COR-L47 (cell line): ENCODE measurements around the gene U2AF1.
"Not testable (repeated sequence)": the region's sequence is repeated elsewhere in the genome, so short reads cannot be mapped to it uniquely, and the experiment has no call there.

Experiments used
- DNase-seq: peaks from one replicate; lab custom pipeline; 2025; lab: John Stamatoyannopoulos, UW

The U2AF1 gene

DNA sequence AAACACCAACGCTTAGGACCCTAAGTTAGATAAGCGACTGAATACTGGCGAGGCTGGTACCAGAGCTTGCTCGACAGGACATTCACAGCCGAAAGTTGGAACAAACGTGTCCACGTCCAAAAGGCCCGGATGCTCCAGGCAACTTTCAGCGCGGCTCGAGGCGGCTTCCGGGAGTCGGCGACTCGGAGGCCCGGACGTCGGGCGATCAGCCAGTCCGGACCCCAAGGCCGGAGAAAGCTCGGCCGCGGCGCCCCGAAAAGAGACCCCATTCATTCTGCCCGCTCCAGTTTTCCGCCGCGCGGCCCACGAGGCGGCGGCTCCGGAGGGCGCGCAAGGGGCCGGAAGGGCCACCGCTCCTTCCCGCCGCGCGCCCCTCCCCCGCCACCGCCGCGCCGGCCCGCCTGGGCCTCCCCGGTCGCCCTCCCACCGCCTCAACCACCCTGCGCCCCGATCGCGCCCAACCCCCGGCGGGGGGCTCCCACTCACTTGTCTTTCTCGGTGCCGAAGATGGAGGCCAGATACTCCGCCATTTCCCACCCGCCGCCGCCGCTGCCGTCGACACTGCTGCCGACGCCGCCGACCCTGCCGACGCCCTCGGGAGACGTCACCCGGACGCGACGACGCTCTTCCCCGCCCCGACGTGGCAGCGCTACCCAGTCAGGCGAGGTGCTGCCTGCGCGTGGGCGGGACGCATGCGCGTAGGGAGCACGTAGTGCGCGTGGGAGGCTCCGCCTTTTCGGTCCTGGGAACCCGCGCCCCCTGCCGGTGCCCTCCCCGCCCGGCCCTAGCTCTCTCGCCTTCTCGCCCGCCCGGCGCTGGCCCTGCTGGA is at the start of gene U2AF1:
TSS of gene U2AF1 (minus strand) at position 606 of the 829 bp plus-strand sequence. CDS start at position 530, 76 bp downstream.
- not testable (repeated sequence) for DNase-seq

- DNase-seq: not testable (repeated sequence)
Measured at GRCh38 chr21:43153601-43154000, 46.2 kb upstream of the U2AF1 start.

DNA sequence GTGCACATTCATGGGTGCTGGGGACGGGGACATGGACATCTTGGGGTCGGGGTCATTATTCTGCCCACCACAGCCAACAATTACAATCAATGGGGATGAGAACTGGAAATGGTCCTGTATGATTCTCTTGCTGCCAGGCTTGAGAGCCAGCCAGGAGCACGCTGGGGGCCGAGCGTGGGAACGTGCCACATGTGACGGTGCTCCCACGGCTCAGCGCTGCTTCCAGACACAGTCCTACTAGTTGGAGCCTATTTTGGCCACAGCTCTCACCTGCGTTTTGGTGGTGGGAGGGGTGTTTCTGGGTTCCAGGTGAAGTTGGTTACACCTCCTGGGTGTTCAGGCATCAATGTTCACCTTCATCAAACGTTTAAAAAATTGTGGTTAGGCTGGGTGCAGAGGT is 42.0 kb upstream of the U2AF1 start:
- not testable (repeated sequence) for DNase-seq

DNA sequence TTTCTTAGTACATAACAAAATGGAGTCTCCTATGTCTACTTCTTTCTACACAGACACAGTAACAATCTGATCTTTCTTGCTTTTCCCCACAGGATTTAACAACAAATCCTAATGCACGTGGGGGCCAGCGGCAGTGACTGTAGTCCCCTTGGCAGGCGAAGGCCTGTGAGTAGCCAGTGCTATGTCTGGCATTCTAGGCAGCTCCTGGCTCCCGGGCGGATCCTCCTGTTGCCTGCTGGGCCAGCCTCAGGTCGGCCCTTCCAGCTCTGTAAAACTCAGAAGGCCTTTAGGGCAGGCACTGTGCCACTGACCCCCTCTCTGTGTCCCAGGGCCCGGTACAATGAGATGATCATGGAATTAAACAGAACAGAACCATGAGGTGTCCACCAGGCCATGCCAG is 40.6 kb upstream of the U2AF1 start:
- not testable (repeated sequence) for DNase-seq

DNA sequence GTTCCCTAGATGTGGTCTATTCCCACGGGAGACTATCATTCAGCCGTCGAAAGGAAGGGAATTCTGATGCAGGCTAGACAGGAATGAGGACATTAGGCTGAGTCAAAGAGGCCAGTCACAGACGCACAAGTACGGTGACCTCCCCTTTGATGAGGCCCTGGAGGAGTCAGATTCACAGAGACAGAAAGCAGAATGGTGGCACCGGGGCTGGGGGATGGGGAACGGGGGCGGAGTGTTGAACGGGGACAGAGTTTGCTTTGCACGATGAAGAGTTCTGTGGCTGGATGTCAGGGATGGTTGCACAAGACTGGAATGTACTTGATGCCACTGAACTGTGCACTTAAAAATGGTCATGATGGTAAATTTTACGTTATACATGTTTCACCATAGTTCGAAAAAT is 39.3 kb upstream of the U2AF1 start:
- DNase-seq: not testable (repeated sequence)

GRCh38 chr21:43141407-43141806 is 34.0 kb upstream of the U2AF1 start:
- not testable (repeated sequence) for DNase-seq

DNA sequence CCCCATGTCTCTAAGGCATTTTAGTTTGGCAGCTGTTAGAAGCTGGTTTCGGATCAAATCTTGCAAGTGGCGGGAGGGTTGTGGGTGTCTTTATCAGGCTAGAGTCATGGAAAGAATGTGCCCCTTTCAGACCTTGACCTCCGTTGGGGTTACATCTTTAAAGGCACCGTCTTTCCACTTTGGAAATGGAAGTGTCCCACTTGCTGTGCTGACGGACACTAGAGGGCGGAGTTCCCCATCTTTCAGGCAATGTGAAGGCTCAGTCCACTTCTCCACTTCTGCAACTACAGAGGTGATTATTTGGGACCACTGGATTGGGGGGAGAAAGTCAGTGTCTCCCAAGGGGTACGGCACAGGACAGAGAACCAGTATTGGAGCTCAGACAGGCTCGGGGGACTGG is 31.6 kb upstream of the U2AF1 start:
- DNase-seq: not testable (repeated sequence)

DNA sequence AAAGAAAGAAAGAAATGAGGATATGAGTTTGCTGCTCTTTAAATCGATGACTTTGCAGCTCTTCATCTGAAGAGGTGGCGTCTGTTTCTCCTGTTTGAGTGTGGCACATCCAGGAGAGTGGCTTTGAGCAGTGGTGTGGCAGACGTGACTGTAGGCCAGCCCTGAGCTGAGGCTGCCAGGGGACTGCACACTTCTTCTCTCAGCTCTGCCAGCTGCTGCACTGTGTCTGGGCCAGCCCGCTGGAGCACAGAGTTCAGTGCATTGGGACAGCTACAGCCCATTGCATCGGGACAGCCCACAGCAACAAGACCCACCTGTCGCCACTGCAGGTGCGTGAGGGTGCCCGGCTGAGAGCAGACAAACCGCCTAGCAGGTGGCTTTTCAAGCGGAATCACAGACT is 27.1 kb upstream of the U2AF1 start:
- DNase-seq: not testable (repeated sequence)

DNA sequence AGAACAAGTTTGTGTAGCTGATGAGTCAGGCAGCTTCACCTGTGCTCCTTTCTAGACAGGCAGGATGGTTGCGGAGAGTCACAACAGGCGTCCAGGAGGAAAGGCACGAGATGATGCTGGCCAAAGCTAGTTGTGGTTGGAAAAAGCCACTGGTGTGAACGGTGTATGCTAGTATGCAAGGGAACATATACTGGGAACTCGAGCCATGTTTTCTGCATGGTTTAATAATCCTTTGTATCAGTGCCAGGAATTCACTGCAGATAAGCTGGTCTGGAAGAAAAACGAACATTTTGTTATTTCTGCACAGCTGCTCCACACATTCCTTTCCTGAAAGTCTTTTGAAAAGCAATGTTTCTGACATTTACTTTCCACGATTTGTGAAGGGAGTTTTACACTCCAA is 22.7 kb upstream of the U2AF1 start:
- DNase-seq: not testable (repeated sequence)

DNA sequence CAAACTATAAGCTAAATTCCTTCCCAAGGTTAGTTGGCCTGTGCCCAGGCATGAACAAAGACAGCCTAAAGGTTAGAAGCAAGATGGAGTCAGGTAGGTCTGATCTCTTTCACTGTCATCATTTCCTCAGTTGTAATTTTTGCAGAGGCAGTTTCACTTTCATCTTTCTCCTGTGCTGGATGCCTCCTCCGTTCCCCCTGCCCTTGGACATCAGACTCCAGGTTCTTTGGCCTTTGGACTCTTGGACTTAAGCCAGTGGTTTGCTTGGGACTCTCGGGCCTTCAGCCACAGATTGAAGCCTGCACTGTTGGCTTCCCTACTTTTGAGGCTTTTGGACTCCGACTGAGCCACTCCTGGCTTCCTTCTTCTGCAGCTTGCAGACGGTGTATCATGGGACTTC is 8.6 kb upstream of the U2AF1 start:
- DNase-seq: not testable (repeated sequence)

DNA sequence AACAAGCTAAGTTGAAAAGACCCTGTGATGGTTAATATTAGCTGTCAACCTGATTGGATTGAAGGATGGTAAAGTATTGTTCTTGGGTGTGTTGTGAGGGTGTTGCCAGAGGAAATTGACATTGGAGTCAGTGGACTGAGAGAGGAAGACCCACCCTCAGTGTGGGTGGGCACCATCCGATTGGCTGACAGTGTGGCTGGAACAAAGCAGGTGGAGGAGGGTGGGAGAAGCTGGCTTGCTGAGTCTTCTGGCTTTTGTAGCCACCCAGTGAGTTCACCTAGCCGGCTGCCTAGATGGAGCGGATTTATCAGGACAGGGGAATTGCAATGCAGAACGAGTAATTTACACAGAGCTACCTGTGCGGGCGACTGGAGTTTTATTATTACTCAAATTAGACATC is 7.1 kb upstream of the U2AF1 start:
- not testable (repeated sequence) for DNase-seq

- not testable (repeated sequence) for DNase-seq
Measured at GRCh38 chr21:43109006-43109405, 1.6 kb upstream of the U2AF1 start.

GRCh38 chr21:43108177-43108576 is 807 bp upstream of the U2AF1 start:
- DNase-seq: not testable (repeated sequence)

DNA sequence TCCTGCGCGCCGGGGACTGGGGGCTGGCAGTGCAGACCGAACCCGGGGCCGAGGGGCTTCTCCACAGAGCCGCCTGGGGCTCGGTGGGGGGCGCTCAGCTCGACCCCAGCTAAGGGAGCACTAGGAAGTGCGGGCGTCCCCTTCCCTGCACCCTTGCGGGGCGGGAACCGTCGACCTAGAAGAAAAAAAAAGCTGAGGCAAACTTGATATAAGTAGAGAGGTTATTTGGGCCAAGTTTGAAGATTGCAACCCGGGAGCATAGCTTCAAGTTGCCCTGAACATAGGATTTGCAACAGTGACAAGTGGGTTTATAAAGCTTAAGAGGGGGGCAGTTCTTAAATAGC is 396 bp upstream of the U2AF1 start:
- DNase-seq: not testable (repeated sequence)

DNA sequence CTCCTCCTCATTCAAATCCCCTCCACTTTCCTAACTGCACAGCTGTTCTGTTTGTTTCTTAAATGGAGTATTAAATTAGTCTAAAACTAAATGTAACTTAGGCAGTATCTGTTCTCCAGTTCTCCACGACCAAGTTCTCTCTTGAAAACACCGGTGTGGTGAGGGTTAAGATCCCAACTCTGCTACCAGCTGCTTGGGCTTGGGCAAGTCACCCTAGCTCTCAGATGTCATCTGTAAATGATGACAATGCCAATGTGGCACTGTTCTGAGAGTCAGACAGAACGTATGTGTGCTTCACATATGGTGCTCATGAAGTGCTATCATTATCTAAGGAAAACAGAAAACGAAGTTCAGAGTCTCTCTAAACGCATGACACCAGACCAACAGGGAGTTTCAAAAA is 2.7 kb downstream of the U2AF1 start:
- DNase-seq: not testable (repeated sequence)

DNA sequence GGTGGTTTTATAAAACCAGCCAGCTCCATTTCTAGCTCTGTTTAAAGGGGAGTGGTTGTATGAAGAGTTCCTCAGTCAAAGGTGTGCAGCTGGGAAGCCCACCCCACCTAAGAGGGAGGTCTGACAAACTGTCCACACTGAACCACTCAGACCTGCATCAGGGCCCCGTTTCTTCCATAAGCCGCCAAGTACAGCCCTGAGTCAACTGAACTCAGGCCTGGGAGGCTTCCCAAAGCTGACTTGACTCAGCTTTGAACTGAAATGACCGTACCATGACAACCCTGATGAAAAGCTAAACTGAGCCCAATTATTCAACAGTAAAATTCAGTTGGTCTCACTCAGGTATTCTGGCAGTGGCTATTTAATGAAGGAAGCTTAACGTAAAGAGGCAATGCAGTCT is 5.1 kb downstream of the U2AF1 start:
- not testable (repeated sequence) for DNase-seq

DNA sequence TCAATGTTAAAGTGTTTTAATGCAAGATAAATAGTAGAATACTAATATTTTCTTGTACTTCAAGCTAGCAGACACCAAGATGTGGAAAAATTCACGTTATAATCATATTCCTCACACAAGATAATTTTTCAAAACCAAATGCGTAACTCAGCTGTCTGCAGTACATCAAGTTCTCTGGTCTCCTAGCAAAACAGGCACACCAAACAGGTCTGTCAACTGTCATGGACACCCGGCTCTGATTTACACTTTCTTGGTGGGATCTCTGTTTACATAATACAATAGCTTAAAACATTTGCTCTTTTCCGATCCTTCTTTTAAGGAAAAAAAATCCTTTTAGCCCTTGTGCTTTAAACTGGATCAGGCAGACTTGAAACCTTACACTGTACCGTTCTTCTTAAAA is 5.7 kb downstream of the U2AF1 start:
- DNase-seq: not testable (repeated sequence)

GRCh38 chr21:43101000-43101399 is 6.4 kb downstream of the U2AF1 start:
- not testable (repeated sequence) for DNase-seq

- DNase-seq: not testable (repeated sequence)
Measured at GRCh38 chr21:43091979-43092614, 15.3 kb downstream of the U2AF1 start.

- DNase-seq: not testable (repeated sequence)
Measured at GRCh38 chr21:43090947-43091346, 16.4 kb downstream of the U2AF1 start.

GRCh38 chr21:43089463-43089862 is 17.9 kb downstream of the U2AF1 start:
- not testable (repeated sequence) for DNase-seq

DNA sequence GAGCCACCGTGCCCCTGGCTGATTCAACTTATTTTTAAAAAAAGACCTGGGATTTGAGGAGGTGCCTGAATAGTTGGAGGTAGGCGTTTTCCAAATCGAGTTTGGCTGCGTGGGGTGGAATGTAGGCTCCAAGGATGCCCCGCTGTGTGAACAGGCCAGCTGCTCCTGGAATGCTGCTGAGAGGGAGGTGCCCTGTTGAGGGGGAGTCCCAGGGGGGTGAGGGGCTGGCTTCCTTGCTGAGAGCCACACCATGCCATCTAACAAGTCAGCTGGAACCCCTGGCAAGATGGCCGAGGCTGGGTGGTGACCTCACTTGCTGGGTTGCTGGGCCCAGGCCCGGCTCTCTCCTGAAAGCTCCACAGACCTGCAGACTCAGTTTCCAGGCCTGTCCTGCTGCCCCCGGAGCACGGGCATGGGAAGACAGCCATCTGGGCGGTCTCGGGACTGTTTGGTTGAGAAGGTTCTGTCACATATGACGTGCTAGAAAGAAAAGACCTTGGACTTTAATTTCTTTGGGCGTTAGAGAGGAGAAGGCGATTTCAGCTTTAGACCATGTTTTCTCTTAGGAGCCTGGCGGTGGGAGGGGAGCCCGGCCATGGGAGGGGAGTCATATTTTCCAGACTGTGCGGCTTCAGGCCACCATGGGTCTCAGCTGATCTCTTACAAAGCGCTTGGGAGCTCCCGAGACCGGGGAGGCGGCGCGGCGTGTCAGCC is 24.6 kb downstream of the U2AF1 start:
- DNase-seq: not testable (repeated sequence)

DNA sequence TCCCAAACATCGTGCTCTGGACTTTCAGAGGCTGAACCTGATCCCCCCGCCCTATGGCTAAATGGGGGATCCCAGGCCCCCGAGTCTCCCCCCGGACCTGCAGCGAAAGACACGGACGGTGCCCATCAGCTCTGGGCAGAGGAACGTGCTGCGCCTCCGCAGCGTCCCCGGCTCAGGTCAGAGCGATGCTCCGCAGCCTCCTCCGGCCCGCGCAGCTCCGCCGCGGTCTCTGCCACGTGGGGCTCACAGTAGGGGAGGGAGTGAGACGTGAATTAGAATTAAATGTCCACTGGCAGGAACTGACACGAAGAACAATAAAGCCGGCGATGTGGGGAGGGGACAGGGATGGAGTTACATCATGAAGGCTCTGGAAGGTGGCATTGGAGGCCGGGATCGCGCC is 30.7 kb downstream of the U2AF1 start:
- not testable (repeated sequence) for DNase-seq
